Hepatocyte (in vitro differentiated cells): ENCODE results near the gene OOSP3.

Source experiments
- EZH2 ChIP-seq: fragments of 200-600 bp; sonication (generic); IDR thresholded peaks from 2 replicates; pipeline ENCODE4 v1.6.1; 2016; ENCODE audit warnings: antibody characterized with exemption, mild to moderate bottlenecking, borderline replicate concordance
- TF ChIP-seq, protein P1 (sequence below): fragments of 200-600 bp; sonication (generic); IDR thresholded peaks from 2 replicates; pipeline ENCODE4 v1.5.1; 2016; ENCODE audit warnings: antibody characterized with exemption, mild to moderate bottlenecking; ENCODE audit not compliant: poor library complexity

DNA sequence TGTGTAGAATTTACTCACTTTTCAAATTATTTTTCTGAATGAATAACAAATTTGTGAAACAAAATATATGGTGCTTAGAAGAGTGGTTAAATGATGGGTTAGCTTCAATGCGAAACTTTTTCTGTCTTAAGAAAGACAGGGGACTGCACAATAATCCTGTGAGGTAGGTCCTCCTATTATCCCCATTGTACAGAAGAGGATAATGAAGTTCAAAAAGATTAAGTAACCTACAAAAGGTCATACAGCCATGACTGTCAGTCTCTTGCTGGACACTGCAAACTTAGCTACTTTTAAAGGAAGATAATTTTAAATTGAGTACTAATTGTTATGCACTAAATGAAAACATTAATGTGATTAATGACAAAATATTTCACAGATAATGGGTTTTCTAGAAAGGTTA lies 5.0 kb downstream of the OOSP3 start:
- TF ChIP-seq, protein P1, sequence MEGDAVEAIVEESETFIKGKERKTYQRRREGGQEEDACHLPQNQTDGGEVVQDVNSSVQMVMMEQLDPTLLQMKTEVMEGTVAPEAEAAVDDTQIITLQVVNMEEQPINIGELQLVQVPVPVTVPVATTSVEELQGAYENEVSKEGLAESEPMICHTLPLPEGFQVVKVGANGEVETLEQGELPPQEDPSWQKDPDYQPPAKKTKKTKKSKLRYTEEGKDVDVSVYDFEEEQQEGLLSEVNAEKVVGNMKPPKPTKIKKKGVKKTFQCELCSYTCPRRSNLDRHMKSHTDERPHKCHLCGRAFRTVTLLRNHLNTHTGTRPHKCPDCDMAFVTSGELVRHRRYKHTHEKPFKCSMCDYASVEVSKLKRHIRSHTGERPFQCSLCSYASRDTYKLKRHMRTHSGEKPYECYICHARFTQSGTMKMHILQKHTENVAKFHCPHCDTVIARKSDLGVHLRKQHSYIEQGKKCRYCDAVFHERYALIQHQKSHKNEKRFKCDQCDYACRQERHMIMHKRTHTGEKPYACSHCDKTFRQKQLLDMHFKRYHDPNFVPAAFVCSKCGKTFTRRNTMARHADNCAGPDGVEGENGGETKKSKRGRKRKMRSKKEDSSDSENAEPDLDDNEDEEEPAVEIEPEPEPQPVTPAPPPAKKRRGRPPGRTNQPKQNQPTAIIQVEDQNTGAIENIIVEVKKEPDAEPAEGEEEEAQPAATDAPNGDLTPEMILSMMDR, result no peak
- no peak for TF ChIP-seq EZH2
